ENCODE data around the gene APBA2. TPM values are rescaled to one million over a fixed set of nuclear protein-coding genes. Genes with fewer than 3 reads are reported as not detected.

Gene APBA2
- total RNA-seq, 1 donor from 2014 or later = 51.4 TPM

- H3K4me3 ChIP-seq (ENCODE audit: low read depth, low read length) = no peak overlapping the region
- no peaks in the 10 kb centered on the region for H3K36me3 ChIP-seq (ENCODE audit: control insufficient read depth, insufficient read depth, low read length)
- TF ChIP-seq CTCF (IDR thresholded peaks at IDR 0.05; ENCODE audit: insufficient read depth, low read length, poor library complexity, severe bottlenecking) = no peak
- DNase-seq (ENCODE audit: low read depth) = no peak
- H3K27me3 ChIP-seq (ENCODE audit: control insufficient read depth, insufficient read depth, low read length) = no peaks in the 10 kb centered on the region
These were observed 185.6 kb downstream of the APBA2 start for GRCh38 chr15:29071232-29071881.

GRCh38 chr15:29071882-29072273 lies 186.1 kb downstream of the APBA2 start:
- Histone ChIP-seq H3K27me3 (ENCODE audit: control insufficient read depth, insufficient read depth, low read length) (no peaks in the 10 kb centered on the region), H3K36me3 (ENCODE audit: control insufficient read depth, insufficient read depth, low read length) (no peaks in the 10 kb centered on the region), H3K4me3 (ENCODE audit: low read depth, low read length) (no peak overlapping the region)
- no peak for TF ChIP-seq CTCF (IDR thresholded peaks at IDR 0.05; ENCODE audit: insufficient read depth, low read length, poor library complexity, severe bottlenecking)
- DNase-seq (ENCODE audit: low read depth) = no peak

- no peaks in the 10 kb centered on the region for H3K36me3 ChIP-seq (ENCODE audit: control insufficient read depth, insufficient read depth, low read length)
- no peak overlapping the region for H3K4me3 ChIP-seq (ENCODE audit: low read depth, low read length)
- no peak for DNase-seq (ENCODE audit: low read depth)
- no peaks in the 10 kb centered on the region for H3K27me3 ChIP-seq (ENCODE audit: control insufficient read depth, insufficient read depth, low read length)
- no peak for TF ChIP-seq CTCF (IDR thresholded peaks at IDR 0.05; ENCODE audit: insufficient read depth, low read length, poor library complexity, severe bottlenecking)
These were observed 186.7 kb downstream of the APBA2 start for GRCh38 chr15:29072444-29072843.

- no peaks in the 10 kb centered on the region for H3K27me3 ChIP-seq (ENCODE audit: control insufficient read depth, insufficient read depth, low read length)
- H3K4me3 ChIP-seq (ENCODE audit: low read depth, low read length) = no peak overlapping the region
- no peaks in the 10 kb centered on the region for H3K36me3 ChIP-seq (ENCODE audit: control insufficient read depth, insufficient read depth, low read length)
- no peak for DNase-seq (ENCODE audit: low read depth)
- TF ChIP-seq CTCF (IDR thresholded peaks at IDR 0.05; ENCODE audit: insufficient read depth, low read length, poor library complexity, severe bottlenecking) = no peak
These were observed 188.3 kb downstream of the APBA2 start for GRCh38 chr15:29074045-29074444.

GRCh38 chr15:29078541-29078940 lies 192.8 kb downstream of the APBA2 start:
- no peak overlapping the region for H3K4me3 ChIP-seq (ENCODE audit: low read depth, low read length)
- DNase-seq (ENCODE audit: low read depth) = no peak
- no peaks in the 10 kb centered on the region for H3K36me3 ChIP-seq (ENCODE audit: control insufficient read depth, insufficient read depth, low read length)
- TF ChIP-seq CTCF (IDR thresholded peaks at IDR 0.05; ENCODE audit: insufficient read depth, low read length, poor library complexity, severe bottlenecking) = no peak
- H3K27me3 ChIP-seq (ENCODE audit: control insufficient read depth, insufficient read depth, low read length) = no peaks in the 10 kb centered on the region

- H3K27me3 ChIP-seq (ENCODE audit: control insufficient read depth, insufficient read depth, low read length) = no peaks in the 10 kb centered on the region
- DNase-seq (ENCODE audit: low read depth) = no peak
- TF ChIP-seq CTCF (IDR thresholded peaks at IDR 0.05; ENCODE audit: insufficient read depth, low read length, poor library complexity, severe bottlenecking) = no peak
- no peaks in the 10 kb centered on the region for H3K36me3 ChIP-seq (ENCODE audit: control insufficient read depth, insufficient read depth, low read length)
- H3K4me3 ChIP-seq (ENCODE audit: low read depth, low read length) = no peak overlapping the region
These were observed 193.7 kb downstream of the APBA2 start for GRCh38 chr15:29079479-29079878.
